Lower lobe of right lung (tissue), 2 donors: ENCODE results near the gene SRGAP3. TPM values are rescaled to one million over a fixed set of nuclear protein-coding genes. Genes with fewer than 3 reads are reported as not detected.

Experiments used
- ATAC-seq, 2 donors: fragments of 200-7000 bp; cut with Tn5 transposase; one replicate each; pipeline ENCODE4 v1.9.1; 2020 to 2022; ENCODE audit warnings: mild to moderate bottlenecking in 2 of 2, moderate library complexity in 2 of 2
- DNase-seq: peaks from one replicate; pipeline ENCODE4 v3.0.0-alpha.2; 2020
- H3K27ac ChIP-seq: fragments of 200-600 bp; one replicate; pipeline ENCODE4 v1.8.0; 2022
- H3K27me3 ChIP-seq: fragments of 200-600 bp; one replicate; pipeline ENCODE4 v1.8.0; 2022; ENCODE audit warnings: low read depth
- H3K36me3 ChIP-seq: fragments of 200-600 bp; one replicate; pipeline ENCODE4 v1.8.0; 2022; ENCODE audit warnings: mild to moderate bottlenecking
- H3K4me1 ChIP-seq: fragments of 200-600 bp; one replicate; pipeline ENCODE4 v1.8.0; 2022
- H3K4me3 ChIP-seq: fragments of 200-600 bp; one replicate; pipeline ENCODE4 v1.8.0; 2022; ENCODE audit warnings: mild to moderate bottlenecking
- H3K9me3 ChIP-seq: fragments of 200-600 bp; one replicate; pipeline ENCODE4 v1.8.0; 2022
- intact Hi-C: fragments of 100-400 bp; cut with DNase I; formaldehyde crosslinking; loops from one replicate; pipeline ENCODE4 v1.11.0; 2022
- total RNA-seq: library from RNA; stranded (reverse); fragmentation: NEBNext Ultra II Directional; extraction: Animal tissue kit (Norgen Biotek cat#: 25700); gene quantifications from one replicate; pipeline ENCODE4 v1.2.1, GENCODE V29; 2021
- TF ChIP-seq, protein P1 (sequence below): fragments of 200-600 bp; IDR thresholded peaks from one replicate; pipeline ENCODE4 v1.8.0; 2022; ENCODE audit warnings: antibody characterized with exemption, mild to moderate bottlenecking
- donor health status: DM: no; HTN: yes; CAD: no; lungs with severe emphysema.

Gene SRGAP3
- total RNA-seq, 1 donor from 2014 or later = 7.8 TPM

DNA sequence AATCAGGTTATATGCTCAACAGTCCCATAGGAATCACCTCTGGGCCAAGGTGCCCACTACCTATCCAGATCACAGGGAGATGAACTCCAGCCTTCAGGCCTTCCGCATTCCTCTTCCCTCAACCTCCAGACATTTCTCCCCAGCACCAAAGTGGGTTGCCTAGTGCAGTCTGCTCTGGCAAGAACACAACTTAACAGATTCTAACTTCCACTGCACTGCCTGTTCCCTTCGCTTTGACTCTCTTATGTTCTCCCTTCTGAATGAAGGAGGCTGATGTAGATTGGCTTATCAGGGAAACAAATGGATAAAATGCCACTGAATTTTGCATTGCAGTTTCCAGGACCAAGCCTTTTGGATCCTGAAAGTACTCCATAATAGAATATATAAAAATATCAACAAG is 106.3 kb downstream of the SRGAP3 start:
- Histone ChIP-seq H3K36me3 (no peaks in the 10 kb centered on the region), H3K27ac (no peak overlapping the region), H3K9me3 (no peaks in the 10 kb centered on the region), H3K4me1 (no peaks in the 10 kb centered on the region), H3K4me3 (no peak overlapping the region), H3K27me3 (no peaks in the 10 kb centered on the region)
- DNase-seq (no peak), ATAC-seq (no peak)
- TF ChIP-seq, protein P1, sequence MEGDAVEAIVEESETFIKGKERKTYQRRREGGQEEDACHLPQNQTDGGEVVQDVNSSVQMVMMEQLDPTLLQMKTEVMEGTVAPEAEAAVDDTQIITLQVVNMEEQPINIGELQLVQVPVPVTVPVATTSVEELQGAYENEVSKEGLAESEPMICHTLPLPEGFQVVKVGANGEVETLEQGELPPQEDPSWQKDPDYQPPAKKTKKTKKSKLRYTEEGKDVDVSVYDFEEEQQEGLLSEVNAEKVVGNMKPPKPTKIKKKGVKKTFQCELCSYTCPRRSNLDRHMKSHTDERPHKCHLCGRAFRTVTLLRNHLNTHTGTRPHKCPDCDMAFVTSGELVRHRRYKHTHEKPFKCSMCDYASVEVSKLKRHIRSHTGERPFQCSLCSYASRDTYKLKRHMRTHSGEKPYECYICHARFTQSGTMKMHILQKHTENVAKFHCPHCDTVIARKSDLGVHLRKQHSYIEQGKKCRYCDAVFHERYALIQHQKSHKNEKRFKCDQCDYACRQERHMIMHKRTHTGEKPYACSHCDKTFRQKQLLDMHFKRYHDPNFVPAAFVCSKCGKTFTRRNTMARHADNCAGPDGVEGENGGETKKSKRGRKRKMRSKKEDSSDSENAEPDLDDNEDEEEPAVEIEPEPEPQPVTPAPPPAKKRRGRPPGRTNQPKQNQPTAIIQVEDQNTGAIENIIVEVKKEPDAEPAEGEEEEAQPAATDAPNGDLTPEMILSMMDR = no peak
- intact Hi-C loops = no loop called here

DNA sequence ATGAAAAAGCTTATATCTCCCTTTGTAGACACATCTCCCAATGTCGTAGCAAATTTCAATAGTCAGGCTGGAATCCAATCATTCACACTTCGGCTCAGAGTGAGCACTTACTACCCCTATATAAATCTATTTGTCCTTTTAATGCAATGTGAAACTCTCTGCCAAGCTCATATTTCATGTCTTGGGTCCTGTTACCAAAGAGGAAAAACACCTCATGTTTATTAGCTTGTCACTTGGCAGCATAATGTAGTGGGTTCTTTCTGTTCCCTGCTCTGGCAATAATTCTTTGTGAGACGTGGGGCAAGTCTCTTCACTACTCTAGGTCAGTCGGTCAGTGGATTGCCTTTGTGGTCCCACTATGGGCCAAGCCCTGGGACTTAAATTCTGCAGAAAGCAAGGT is 107.1 kb downstream of the SRGAP3 start:
- peak in 1 of 2 donors; percentile 30 for ATAC-seq
- intact Hi-C loops = no loop called here
- no peaks in the 10 kb centered on the region for H3K27me3 ChIP-seq
- H3K9me3 ChIP-seq = no peaks in the 10 kb centered on the region
- DNase-seq = no peak
- H3K4me1 ChIP-seq = no peaks in the 10 kb centered on the region
- no peak overlapping the region for H3K4me3 ChIP-seq
- no peak overlapping the region for H3K27ac ChIP-seq
- no peaks in the 10 kb centered on the region for H3K36me3 ChIP-seq
- TF ChIP-seq, protein P1 = no peak

DNA sequence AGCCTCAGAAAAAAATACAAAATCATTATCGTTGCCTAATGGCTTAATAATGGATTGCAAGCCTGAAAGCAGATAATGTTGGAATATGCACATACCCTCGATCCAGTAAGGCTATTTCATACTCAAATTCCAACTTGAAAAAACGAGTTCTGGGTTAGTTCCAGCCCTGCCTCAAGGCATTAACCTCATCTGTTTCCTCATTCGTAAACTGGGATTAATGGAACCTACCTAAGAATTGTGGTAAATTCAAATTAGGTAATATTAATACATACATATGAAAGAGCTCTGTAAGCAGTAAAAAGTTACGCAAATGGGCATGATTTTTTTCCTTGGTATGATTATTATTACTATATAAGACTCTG is 107.5 kb downstream of the SRGAP3 start:
- H3K27me3 ChIP-seq = no peaks in the 10 kb centered on the region
- H3K36me3 ChIP-seq = no peaks in the 10 kb centered on the region
- no peak for ATAC-seq
- no peaks in the 10 kb centered on the region for H3K9me3 ChIP-seq
- intact Hi-C loops = no loop called here
- H3K27ac ChIP-seq = no peak overlapping the region
- TF ChIP-seq, protein P1 = no peak
- no peak for DNase-seq
- no peaks in the 10 kb centered on the region for H3K4me1 ChIP-seq
- no peak overlapping the region for H3K4me3 ChIP-seq

DNA sequence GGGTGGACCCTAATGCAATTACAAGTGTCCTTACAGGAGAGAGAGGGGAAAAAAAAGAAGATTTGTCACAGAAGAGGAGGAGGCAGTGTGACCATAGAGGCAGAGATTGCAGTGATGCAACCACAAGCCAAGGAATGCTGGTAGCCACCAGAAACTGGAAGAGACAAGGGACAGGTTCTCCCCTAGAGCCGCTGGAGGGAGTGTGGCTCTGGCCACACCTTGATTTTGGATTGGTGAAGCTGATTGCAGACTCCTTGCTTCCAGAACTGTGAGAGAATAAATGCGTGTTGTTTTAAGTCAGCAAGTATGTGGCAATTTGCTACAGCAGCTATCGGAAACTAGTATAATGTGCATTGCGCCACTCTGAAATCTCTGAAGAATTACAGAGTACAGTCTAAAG is 110.1 kb downstream of the SRGAP3 start:
- H3K4me1 ChIP-seq = peaks cover 9% of the 10 kb centered on the region
- no peak overlapping the region for H3K27ac ChIP-seq
- H3K9me3 ChIP-seq = no peaks in the 10 kb centered on the region
- intact Hi-C loops = no loop called here
- no peaks in the 10 kb centered on the region for H3K36me3 ChIP-seq
- no peak for ATAC-seq
- DNase-seq = no peak
- H3K4me3 ChIP-seq = no peak overlapping the region
- peaks cover 7% of the 10 kb centered on the region for H3K27me3 ChIP-seq
- TF ChIP-seq, protein P1 = no peak

DNA sequence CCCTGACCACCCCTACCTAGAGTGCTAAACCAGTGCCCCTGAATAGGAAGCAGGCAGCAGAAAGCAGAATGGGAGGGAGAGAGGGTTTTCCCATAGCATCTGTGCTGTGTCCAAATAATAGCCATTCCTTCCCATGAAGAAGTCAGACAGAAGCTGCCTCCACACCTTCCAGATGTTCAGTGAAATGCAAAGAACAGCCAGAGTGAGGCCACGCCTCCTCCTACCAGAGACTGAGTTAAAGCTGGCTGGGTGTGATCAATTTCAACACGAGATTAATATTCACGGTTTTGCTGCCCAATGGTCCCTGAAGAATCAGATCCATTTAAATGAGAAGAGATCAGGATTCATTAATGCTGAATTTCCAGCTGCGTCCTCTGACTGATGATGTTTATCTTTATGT is 111.8 kb downstream of the SRGAP3 start:
- TF ChIP-seq, protein P1 = no peak
- Histone ChIP-seq H3K27me3 (peaks cover 7% of the 10 kb centered on the region), H3K36me3 (no peaks in the 10 kb centered on the region), H3K9me3 (no peaks in the 10 kb centered on the region), H3K4me3 (no peak overlapping the region), H3K4me1 (peaks cover 9% of the 10 kb centered on the region), H3K27ac (no peak overlapping the region)
- ATAC-seq (no peak), DNase-seq (no peak)
- intact Hi-C loops = no loop called here
